DMS53 (cell line): ENCODE results near the gene PCDH11Y.
"Not testable (repeated sequence)": the region's sequence is repeated elsewhere in the genome, so short reads cannot be mapped to it uniquely, and the experiment has no call there.

Experiments used
- DNase-seq: peaks from one replicate; lab custom pipeline; 2025; lab: John Stamatoyannopoulos, UW

The PCDH11Y gene

GRCh38 chrY:5000057-5000456 is at the start of gene PCDH11Y:
Gene PCDH11Y, plus strand, starts transcription at chrY:5000296. Its CDS starts 56,804 bp downstream, at chrY:5057100.
- not testable (repeated sequence) for DNase-seq

- DNase-seq, result not testable (repeated sequence)
Observed at GRCh38 chrY:4967894-4968293, 32.2 kb upstream of the PCDH11Y start.

GRCh38 chrY:4991743-4992400 is 8.2 kb upstream of the PCDH11Y start:
- DNase-seq, result not testable (repeated sequence)

GRCh38 chrY:4994892-4995291 is 5.2 kb upstream of the PCDH11Y start:
- not testable (repeated sequence) for DNase-seq

- DNase-seq, result not testable (repeated sequence)
Observed at GRCh38 chrY:5002476-5003184, 2.5 kb downstream of the PCDH11Y start.

GRCh38 chrY:5038972-5039523 is 39.0 kb downstream of the PCDH11Y start:
- DNase-seq, result not testable (repeated sequence)

- not testable (repeated sequence) for DNase-seq
Observed at GRCh38 chrY:5083017-5083416, 82.9 kb downstream of the PCDH11Y start.

GRCh38 chrY:5182998-5183397 is 182.9 kb downstream of the PCDH11Y start:
- not testable (repeated sequence) for DNase-seq

GRCh38 chrY:5215116-5215515 is 215.0 kb downstream of the PCDH11Y start:
- DNase-seq, result not testable (repeated sequence)

GRCh38 chrY:5324931-5325330 is 324.8 kb downstream of the PCDH11Y start:
- DNase-seq, result not testable (repeated sequence)

GRCh38 chrY:5342220-5342619 is 342.1 kb downstream of the PCDH11Y start:
- not testable (repeated sequence) for DNase-seq

- not testable (repeated sequence) for DNase-seq
Observed at GRCh38 chrY:5543705-5544104, 543.6 kb downstream of the PCDH11Y start.

GRCh38 chrY:5638589-5638988 is 638.5 kb downstream of the PCDH11Y start:
- not testable (repeated sequence) for DNase-seq

- not testable (repeated sequence) for DNase-seq
Observed at GRCh38 chrY:5679265-5679664, 679.2 kb downstream of the PCDH11Y start.

- not testable (repeated sequence) for DNase-seq
Observed at GRCh38 chrY:5708727-5709126, 708.6 kb downstream of the PCDH11Y start.

- not testable (repeated sequence) for DNase-seq
Observed at GRCh38 chrY:5709788-5710381, 709.8 kb downstream of the PCDH11Y start.

GRCh38 chrY:5761403-5761802 is 761.3 kb downstream of the PCDH11Y start:
- not testable (repeated sequence) for DNase-seq

GRCh38 chrY:5776485-5776884 is 776.4 kb downstream of the PCDH11Y start:
- not testable (repeated sequence) for DNase-seq
